CD14-positive monocyte (primary cell): ENCODE data around the gene NUP188. TPM values are rescaled to one million over a fixed set of nuclear protein-coding genes. Genes with fewer than 3 reads are reported as not detected.

Experiments
- DNase-seq, 3 donors: peaks; one replicate each; pipeline ENCODE4 v3.0.0-alpha.2; 2011 to 2022
- H2AFZ ChIP-seq: 2 replicates; pipeline ENCODE4 v1.6.0; 2012; ENCODE audit warnings: mild to moderate bottlenecking, low read depth, low read length, inconsistent platforms; ENCODE audit not compliant: insufficient read depth, poor library complexity, severe bottlenecking
- H3K27ac ChIP-seq, 2 donors: 1 replicate in 1 of 2; 2 replicates in 1 of 2; pipeline ENCODE4 v1.5.1; 2012 to 2013; ENCODE audit warnings: low read length in 2 of 2, control low read depth in 1 of 2, inconsistent platforms in 1 of 2, low read depth in 1 of 2, mild to moderate bottlenecking in 1 of 2
- H3K27me3 ChIP-seq, 2 donors: one replicate each; pipeline versions ENCODE4 v1.6.0 to v1.6.1; 2011 to 2013; ENCODE audit warnings: low read length in 2 of 2; ENCODE audit not compliant: control insufficient read depth in 2 of 2, insufficient read depth in 2 of 2
- H3K36me3 ChIP-seq, 2 donors: replicated peaks in 1 of 2; 1 replicate in 1 of 2; 2 replicates in 1 of 2; pipeline versions ENCODE4 v1.5.1 to v1.6.1; 2012 to 2013; ENCODE audit warnings: low read length in 2 of 2, control low read depth in 1 of 2, inconsistent platforms in 1 of 2, mild to moderate bottlenecking in 1 of 2; ENCODE audit not compliant: insufficient read depth in 2 of 2, control insufficient read depth in 1 of 2
- H3K4me1 ChIP-seq, 2 donors: 1 replicate in 1 of 2; 2 replicates in 1 of 2; pipeline versions ENCODE4 v1.5.1 to v1.6.1; 2012 to 2013; ENCODE audit warnings: low read length in 2 of 2, control low read depth in 1 of 2, inconsistent platforms in 1 of 2, mild to moderate bottlenecking in 1 of 2, moderate library complexity in 1 of 2; ENCODE audit not compliant: insufficient read depth in 2 of 2, control insufficient read depth in 1 of 2
- H3K4me2 ChIP-seq: replicated peaks from 2 replicates; pipeline ENCODE3; 2012; ENCODE audit warnings: low read length, moderate library complexity, mild to moderate bottlenecking; ENCODE audit not compliant: poor library complexity, severe bottlenecking; ENCODE audit errors: extremely low read depth
- H3K4me3 ChIP-seq, 3 experiments: fragments of 200-600 bp in 1 of 3; sonication (generic) in 1 of 3; replicated peaks in 1 of 3; 1 replicate in 2 of 3; 2 replicates in 1 of 3; pipeline ENCODE4 v1.5.1; 2011 to 2013; ENCODE audit warnings: low read length in 3 of 3, mild to moderate bottlenecking in 3 of 3, control low read depth in 2 of 3, low read depth in 2 of 3, inconsistent platforms in 1 of 3, moderate library complexity in 1 of 3
- H3K79me2 ChIP-seq: 2 replicates; pipeline ENCODE4 v1.6.0; 2012; ENCODE audit warnings: mild to moderate bottlenecking, control low read depth, inconsistent platforms, low read length, moderate library complexity; ENCODE audit not compliant: insufficient read depth
- H3K9ac ChIP-seq: 2 replicates; pipeline ENCODE4 v1.6.0; 2017; ENCODE audit warnings: low read length, mild to moderate bottlenecking; ENCODE audit not compliant: insufficient read depth, poor library complexity, severe bottlenecking
- H3K9me3 ChIP-seq, 2 donors: replicated peaks in 1 of 2; 1 replicate in 1 of 2; 2 replicates in 1 of 2; pipeline versions ENCODE4 v1.5.1 to v1.6.1; 2012 to 2013; ENCODE audit warnings: low read length in 2 of 2, control low read depth in 1 of 2; ENCODE audit not compliant: control insufficient read depth in 1 of 2, insufficient read depth in 1 of 2
- H4K20me1 ChIP-seq: 2 replicates; pipeline ENCODE4 v1.6.0; 2012; ENCODE audit warnings: mild to moderate bottlenecking, low read length, control low read depth, moderate library complexity; ENCODE audit not compliant: insufficient read depth
- H3K27ac Mint-ChIP-seq, 7 donors: one replicate each; pipeline ENCODE4 v1.8.0; 2020; ENCODE audit warnings: mild to moderate bottlenecking in 7 of 7, mixed read lengths in 7 of 7, moderate library complexity in 6 of 7, inconsistent platforms in 2 of 7
- H3K27me3 Mint-ChIP-seq, 3 donors: one replicate each; pipeline ENCODE4 v1.8.0; 2021 to 2022; ENCODE audit warnings: low read depth in 3 of 3, mild to moderate bottlenecking in 3 of 3, mixed read lengths in 3 of 3, moderate library complexity in 3 of 3, inconsistent platforms in 1 of 3
- H3K36me3 Mint-ChIP-seq, 2 donors: one replicate each; pipeline ENCODE4 v1.8.0; 2020; ENCODE audit warnings: mixed read lengths in 2 of 2, inconsistent platforms in 1 of 2, mild to moderate bottlenecking in 1 of 2
- H3K4me1 Mint-ChIP-seq: one replicate; pipeline ENCODE4 v1.8.0; 2020; ENCODE audit warnings: mild to moderate bottlenecking, mixed read lengths
- H3K4me3 Mint-ChIP-seq, 2 donors: one replicate each; pipeline ENCODE4 v1.8.0; 2020; ENCODE audit warnings: mild to moderate bottlenecking in 2 of 2, mixed read lengths in 2 of 2, moderate library complexity in 1 of 2
- H3K9me3 Mint-ChIP-seq, 7 donors: one replicate each; pipeline ENCODE4 v1.8.0; 2020 to 2022; ENCODE audit warnings: mixed read lengths in 7 of 7, mild to moderate bottlenecking in 6 of 7, moderate library complexity in 6 of 7, inconsistent platforms in 2 of 7
- CTCF ChIP-seq: fragments of 200-600 bp; IDR thresholded peaks from one replicate; pipeline ENCODE4 v1.8.0; 2022; ENCODE audit warnings: antibody characterized with exemption, mild to moderate bottlenecking
- WGBS: methylation state at CpG from one replicate; pipeline ENCODE4 v1.1.5; 2013; ENCODE audit warnings: missing lambda C conversion rate; ENCODE audit not compliant: insufficient coverage; 5-methylcytosine and 5-hydroxymethylcytosine counted together
- intact Hi-C, 2 donors: fragments of 100-400 bp; cut with micrococcal nuclease; formaldehyde crosslinking; loops; one replicate each; pipeline versions ENCODE4 v1.15.0 to v1.15.1; 2023
- polyA plus RNA-seq, 3 donors: library from polyadenylated mRNA; depleted of rRNA in 1 of 3; unstranded in 2 of 3; stranded (reverse) in 1 of 3; fragments of 300-500 nt in 2 of 3; fragments of >200 nt in 1 of 3; fragmentation: Illumina TruSeq in 2 of 3; gene quantifications; 1 replicate in 2 of 3; 2 replicates in 1 of 3; pipeline ENCODE4 v1.2.3, GENCODE V29; 2012 to 2021

Gene NUP188
- polyA plus RNA-seq, 3 donors, result 10.5 to 28.2 (median 17.2) TPM

GRCh38 chr9:128921881-128922763 is 25.4 kb upstream of the NUP188 start:
- H3K36me3 ChIP-seq, result peaks cover 7 to 11% of the 10 kb centered on the region in 2 donors
- no peaks in the 10 kb centered on the region for H3K9me3 ChIP-seq
- DNase-seq, result no peak
- TF ChIP-seq CTCF, result no peak
- no peak overlapping the region for H3K27ac Mint-ChIP-seq
- H2AFZ ChIP-seq, result peak overlapping the region; percentile 65
- peaks cover 1 to 5% (median 4%) of the 10 kb centered on the region in 3 donors for H3K27me3 Mint-ChIP-seq
- no peaks in the 10 kb centered on the region for H3K79me2 ChIP-seq
- peak overlapping the region; percentile 63 for H3K4me2 ChIP-seq
- peak overlapping the region; percentile 9 to 52 (median 35) for H3K4me3 ChIP-seq
- H3K9ac ChIP-seq, result peak overlapping the region; percentile 36
- H3K36me3 Mint-ChIP-seq, result peaks cover 14 to 15% of the 10 kb centered on the region in 2 donors
- peak overlapping the region; percentile 69 to 81 for H3K4me3 Mint-ChIP-seq
- peaks cover 6 to 10% of the 10 kb centered on the region in 2 donors for H3K4me1 ChIP-seq
- intact Hi-C loops, result loop anchor here in 1 of 2 donors (10.0 kb wide), 1 partner anchor 277 kb away; no protein-coding TSS in a partner anchor
- no peaks in the 10 kb centered on the region for H3K27me3 ChIP-seq
- WGBS, result 1% methylated on average over 15 of the region's 32 CpGs
- no peaks in the 10 kb centered on the region for H3K9me3 Mint-ChIP-seq
- H3K27ac ChIP-seq, result no peak overlapping the region
- no peaks in the 10 kb centered on the region for H4K20me1 ChIP-seq
- H3K4me1 Mint-ChIP-seq, result peaks cover 10% of the 10 kb centered on the region

GRCh38 chr9:128923493-128923883 is 24.0 kb upstream of the NUP188 start:
- 85% methylated on average over 4 of the region's 6 CpGs for whole genome bisulfite sequencing
- no peaks in the 10 kb centered on the region for H3K27me3 ChIP-seq
- Mint-ChIP-seq H3K36me3 (peaks cover under 1 to 3% of the 10 kb centered on the region in 2 donors), H3K27ac (no peak overlapping the region), H3K9me3 (no peaks in the 10 kb centered on the region), H3K27me3 (peaks cover 1 to 5% (median 4%) of the 10 kb centered on the region in 3 donors), H3K4me3 (no peak overlapping the region), H3K4me1 (peaks cover 13% of the 10 kb centered on the region)
- DNase-seq, result no peak
- no peak overlapping the region for H3K9ac ChIP-seq
- H4K20me1 ChIP-seq, result no peaks in the 10 kb centered on the region
- no peak overlapping the region for H3K4me2 ChIP-seq
- no peaks in the 10 kb centered on the region for H3K36me3 ChIP-seq
- intact Hi-C loops, result loop anchor here in 1 of 2 donors (10.0 kb wide), 1 partner anchor 279 kb away; no protein-coding TSS in a partner anchor
- H3K4me3 ChIP-seq, result no peak overlapping the region
- no peak overlapping the region for H3K27ac ChIP-seq
- H3K9me3 ChIP-seq, result no peaks in the 10 kb centered on the region
- TF ChIP-seq CTCF, result no peak
- no peaks in the 10 kb centered on the region for H3K79me2 ChIP-seq
- H2AFZ ChIP-seq, result no peak overlapping the region
- peaks cover 6 to 10% of the 10 kb centered on the region in 2 donors for H3K4me1 ChIP-seq
